HepG2 (cell line): ENCODE results near the gene GEMIN2. TPM values are rescaled to one million over a fixed set of nuclear protein-coding genes. Genes with fewer than 3 reads are reported as not detected.

Experiments used
- FOXA3 ChIP-seq: IDR thresholded peaks from 2 replicates; pipeline ENCODE4 v1.6.1; 2016; ENCODE audit warnings: missing genetic modification reagents, missing compliant biosample characterization
- HOXA9 ChIP-seq: sonication (generic); formaldehyde crosslinking; IDR thresholded peaks from 2 replicates; pipeline ENCODE4 v1.8.1; 2022; ENCODE audit warnings: missing genetic modification reagents, mild to moderate bottlenecking, moderate library complexity, borderline replicate concordance
- NR3C1 ChIP-seq: sonication (generic); formaldehyde crosslinking; IDR thresholded peaks from 2 replicates; pipeline ENCODE4 v1.4.0; 2020; ENCODE audit warnings: missing genetic modification reagents
- RBM22 ChIP-seq: fragments of 200-400 bp; formaldehyde crosslinking; optimal IDR thresholded peaks from 2 replicates; pipeline ENCODE3; 2017; ENCODE audit warnings: mild to moderate bottlenecking, low read length, moderate library complexity
- ZNF136 ChIP-seq: sonication (generic); formaldehyde crosslinking; IDR thresholded peaks from 2 replicates; pipeline ENCODE4 v1.8.1; 2022; ENCODE audit warnings: low read depth, mild to moderate bottlenecking, moderate library complexity, missing genetic modification reagents
- ZNF766 ChIP-seq: sonication (generic); formaldehyde crosslinking; IDR thresholded peaks from 2 replicates; pipeline ENCODE4 v1.5.0; 2020; ENCODE audit warnings: missing genetic modification reagents, borderline replicate concordance
- polyA plus RNA-seq, 8 experiments: library from polyadenylated mRNA; depleted of rRNA in 3 of 8; stranded (reverse) in 7 of 8; unstranded in 1 of 8; fragments of >200 nt; fragmentation: Illumina TruSeq in 4 of 8; extraction: Trizol in 4 of 8; gene quantifications; 2 replicates each; pipeline versions ENCODE4 v1.2.1 to v1.2.3, GENCODE V29; 2011 to 2016; ENCODE audit warnings: low read depth in 4 of 8, missing spikeins in 1 of 8, mixed read lengths in 1 of 8; ENCODE audit not compliant: insufficient read depth in 1 of 8
- total RNA-seq, 5 experiments: library from RNA; depleted of rRNA; stranded (reverse); fragments of >200 nt; fragmentation: Illumina TruSeq; extraction: Trizol; gene quantifications; 2 replicates each; pipeline ENCODE4 v1.2.3, GENCODE V29; 2016; ENCODE audit warnings: low read depth in 1 of 5
- TF ChIP-seq, protein P1 (sequence below): sonication (generic); formaldehyde crosslinking; IDR thresholded peaks from 2 replicates; pipeline ENCODE4 v1.5.0; 2020; ENCODE audit warnings: mild to moderate bottlenecking, missing genetic modification reagents, borderline replicate concordance
- TF ChIP-seq, protein P2 (sequence below): sonication (generic); formaldehyde crosslinking; IDR thresholded peaks from 2 replicates; pipeline ENCODE4 v1.5.0; 2020; ENCODE audit warnings: mild to moderate bottlenecking, missing genetic modification reagents
- TF ChIP-seq, protein P3 (sequence below): sonication (generic); formaldehyde crosslinking; IDR thresholded peaks from 2 replicates; pipeline ENCODE4 v1.5.0; 2020; ENCODE audit warnings: mild to moderate bottlenecking, missing genetic modification reagents
- TF ChIP-seq, protein P4 (sequence below): sonication (generic); formaldehyde crosslinking; IDR thresholded peaks from 2 replicates; pipeline ENCODE4 v1.5.0; 2020; ENCODE audit warnings: mild to moderate bottlenecking, missing genetic modification reagents

Gene GEMIN2
- total and polyA plus RNA-seq, 2 of the 13 experiments (the other 11 are each of a cell fraction or from before 2014, with no cell fraction given): 54.8 to 110 TPM

DNA sequence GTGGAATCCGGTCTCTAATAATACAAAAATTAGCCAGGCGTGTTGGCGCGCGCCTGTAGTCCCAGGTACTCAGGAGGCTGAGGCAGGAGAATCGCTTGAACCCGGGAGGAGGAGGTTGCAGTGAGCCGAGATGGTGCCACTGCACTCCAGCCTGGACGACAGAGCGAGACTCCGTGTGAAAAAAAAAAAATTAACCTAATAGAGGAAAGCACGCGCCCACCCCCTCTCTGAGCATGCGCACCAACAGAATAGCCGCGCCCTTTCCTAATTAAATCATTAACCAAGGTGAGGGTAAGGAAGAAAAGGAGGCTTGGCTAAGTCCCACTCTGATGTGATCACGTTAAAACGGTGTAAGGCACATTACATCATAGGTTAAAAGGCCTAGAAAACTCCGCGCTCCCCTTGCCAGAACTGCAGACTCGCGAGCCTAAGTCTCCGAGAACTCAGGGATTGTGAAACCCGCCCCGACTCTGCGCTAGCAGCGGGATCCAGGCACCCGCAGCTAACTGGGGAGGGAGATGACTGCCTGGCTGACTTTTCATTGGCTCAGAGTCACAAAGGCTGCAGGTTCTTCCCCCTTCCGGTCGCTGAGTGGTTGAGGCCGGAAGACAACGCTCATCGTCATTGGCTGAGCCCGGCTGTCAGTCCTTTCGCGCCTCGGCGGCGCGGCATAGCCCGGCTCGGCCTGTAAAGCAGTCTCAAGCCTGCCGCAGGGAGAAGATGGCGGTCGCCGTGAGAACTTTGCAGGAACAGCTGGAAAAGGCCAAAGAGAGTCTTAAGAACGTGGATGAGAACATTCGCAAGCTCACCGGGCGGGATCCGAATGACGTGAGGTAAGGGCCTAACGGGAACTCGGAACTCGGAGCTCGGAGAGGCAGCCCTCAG is 60.7 kb downstream of the GEMIN2 start, which contains the start of gene PNN (continued):
- TF ChIP-seq, protein P1, sequence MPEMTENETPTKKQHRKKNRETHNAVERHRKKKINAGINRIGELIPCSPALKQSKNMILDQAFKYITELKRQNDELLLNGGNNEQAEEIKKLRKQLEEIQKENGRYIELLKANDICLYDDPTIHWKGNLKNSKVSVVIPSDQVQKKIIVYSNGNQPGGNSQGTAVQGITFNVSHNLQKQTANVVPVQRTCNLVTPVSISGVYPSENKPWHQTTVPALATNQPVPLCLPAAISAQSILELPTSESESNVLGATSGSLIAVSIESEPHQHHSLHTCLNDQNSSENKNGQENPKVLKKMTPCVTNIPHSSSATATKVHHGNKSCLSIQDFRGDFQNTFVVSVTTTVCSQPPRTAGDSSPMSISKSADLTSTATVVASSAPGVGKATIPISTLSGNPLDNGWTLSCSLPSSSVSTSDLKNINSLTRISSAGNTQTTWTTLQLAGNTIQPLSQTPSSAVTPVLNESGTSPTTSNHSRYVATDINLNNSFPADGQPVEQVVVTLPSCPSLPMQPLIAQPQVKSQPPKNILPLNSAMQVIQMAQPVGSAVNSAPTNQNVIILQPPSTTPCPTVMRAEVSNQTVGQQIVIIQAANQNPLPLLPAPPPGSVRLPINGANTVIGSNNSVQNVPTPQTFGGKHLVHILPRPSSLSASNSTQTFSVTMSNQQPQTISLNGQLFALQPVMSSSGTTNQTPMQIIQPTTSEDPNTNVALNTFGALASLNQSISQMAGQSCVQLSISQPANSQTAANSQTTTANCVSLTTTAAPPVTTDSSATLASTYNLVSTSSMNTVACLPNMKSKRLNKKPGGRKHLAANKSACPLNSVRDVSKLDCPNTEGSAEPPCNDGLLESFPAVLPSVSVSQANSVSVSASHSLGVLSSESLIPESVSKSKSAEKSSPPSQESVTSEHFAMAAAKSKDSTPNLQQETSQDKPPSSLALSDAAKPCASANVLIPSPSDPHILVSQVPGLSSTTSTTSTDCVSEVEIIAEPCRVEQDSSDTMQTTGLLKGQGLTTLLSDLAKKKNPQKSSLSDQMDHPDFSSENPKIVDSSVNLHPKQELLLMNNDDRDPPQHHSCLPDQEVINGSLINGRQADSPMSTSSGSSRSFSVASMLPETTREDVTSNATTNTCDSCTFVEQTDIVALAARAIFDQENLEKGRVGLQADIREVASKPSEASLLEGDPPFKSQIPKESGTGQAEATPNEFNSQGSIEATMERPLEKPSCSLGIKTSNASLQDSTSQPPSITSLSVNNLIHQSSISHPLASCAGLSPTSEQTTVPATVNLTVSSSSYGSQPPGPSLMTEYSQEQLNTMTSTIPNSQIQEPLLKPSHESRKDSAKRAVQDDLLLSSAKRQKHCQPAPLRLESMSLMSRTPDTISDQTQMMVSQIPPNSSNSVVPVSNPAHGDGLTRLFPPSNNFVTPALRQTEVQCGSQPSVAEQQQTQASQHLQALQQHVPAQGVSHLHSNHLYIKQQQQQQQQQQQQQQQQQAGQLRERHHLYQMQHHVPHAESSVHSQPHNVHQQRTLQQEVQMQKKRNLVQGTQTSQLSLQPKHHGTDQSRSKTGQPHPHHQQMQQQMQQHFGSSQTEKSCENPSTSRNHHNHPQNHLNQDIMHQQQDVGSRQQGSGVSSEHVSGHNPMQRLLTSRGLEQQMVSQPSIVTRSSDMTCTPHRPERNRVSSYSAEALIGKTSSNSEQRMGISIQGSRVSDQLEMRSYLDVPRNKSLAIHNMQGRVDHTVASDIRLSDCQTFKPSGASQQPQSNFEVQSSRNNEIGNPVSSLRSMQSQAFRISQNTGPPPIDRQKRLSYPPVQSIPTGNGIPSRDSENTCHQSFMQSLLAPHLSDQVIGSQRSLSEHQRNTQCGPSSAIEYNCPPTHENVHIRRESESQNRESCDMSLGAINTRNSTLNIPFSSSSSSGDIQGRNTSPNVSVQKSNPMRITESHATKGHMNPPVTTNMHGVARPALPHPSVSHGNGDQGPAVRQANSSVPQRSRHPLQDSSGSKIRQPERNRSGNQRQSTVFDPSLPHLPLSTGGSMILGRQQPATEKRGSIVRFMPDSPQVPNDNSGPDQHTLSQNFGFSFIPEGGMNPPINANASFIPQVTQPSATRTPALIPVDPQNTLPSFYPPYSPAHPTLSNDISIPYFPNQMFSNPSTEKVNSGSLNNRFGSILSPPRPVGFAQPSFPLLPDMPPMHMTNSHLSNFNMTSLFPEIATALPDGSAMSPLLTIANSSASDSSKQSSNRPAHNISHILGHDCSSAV (CRISPR knock-in tag): peak; percentile 91; the same call in 1 of the 2 replicates
- TF ChIP-seq HOXA9 (CRISPR knock-in tag) (no peak), RBM22 (peak; percentile 41), ZNF136 (CRISPR knock-in tag) (peak; percentile 92), NR3C1 (CRISPR knock-in tag) (0 out of 2 replicates have a peak, but pooled peaks have one; percentile 83), FOXA3 (CRISPR knock-in tag) (peak; percentile 71), ZNF766 (CRISPR knock-in tag) (peak; percentile 34; the same call in 1 of the 2 replicates)
- TF ChIP-seq, protein P2, sequence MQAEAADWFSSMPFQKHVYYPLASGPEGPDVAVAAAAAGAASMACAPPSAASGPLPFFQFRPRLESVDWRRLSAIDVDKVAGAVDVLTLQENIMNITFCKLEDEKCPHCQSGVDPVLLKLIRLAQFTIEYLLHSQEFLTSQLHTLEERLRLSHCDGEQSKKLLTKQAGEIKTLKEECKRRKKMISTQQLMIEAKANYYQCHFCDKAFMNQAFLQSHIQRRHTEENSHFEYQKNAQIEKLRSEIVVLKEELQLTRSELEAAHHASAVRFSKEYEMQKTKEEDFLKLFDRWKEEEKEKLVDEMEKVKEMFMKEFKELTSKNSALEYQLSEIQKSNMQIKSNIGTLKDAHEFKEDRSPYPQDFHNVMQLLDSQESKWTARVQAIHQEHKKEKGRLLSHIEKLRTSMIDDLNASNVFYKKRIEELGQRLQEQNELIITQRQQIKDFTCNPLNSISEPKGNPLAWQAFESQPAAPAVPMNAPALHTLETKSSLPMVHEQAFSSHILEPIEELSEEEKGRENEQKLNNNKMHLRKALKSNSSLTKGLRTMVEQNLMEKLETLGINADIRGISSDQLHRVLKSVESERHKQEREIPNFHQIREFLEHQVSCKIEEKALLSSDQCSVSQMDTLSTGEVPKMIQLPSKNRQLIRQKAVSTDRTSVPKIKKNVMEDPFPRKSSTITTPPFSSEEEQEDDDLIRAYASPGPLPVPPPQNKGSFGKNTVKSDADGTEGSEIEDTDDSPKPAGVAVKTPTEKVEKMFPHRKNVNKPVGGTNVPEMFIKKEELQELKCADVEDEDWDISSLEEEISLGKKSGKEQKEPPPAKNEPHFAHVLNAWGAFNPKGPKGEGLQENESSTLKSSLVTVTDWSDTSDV (CRISPR knock-in tag): peak; percentile 99; the same call in 1 of the 2 replicates
- TF ChIP-seq, protein P3, sequence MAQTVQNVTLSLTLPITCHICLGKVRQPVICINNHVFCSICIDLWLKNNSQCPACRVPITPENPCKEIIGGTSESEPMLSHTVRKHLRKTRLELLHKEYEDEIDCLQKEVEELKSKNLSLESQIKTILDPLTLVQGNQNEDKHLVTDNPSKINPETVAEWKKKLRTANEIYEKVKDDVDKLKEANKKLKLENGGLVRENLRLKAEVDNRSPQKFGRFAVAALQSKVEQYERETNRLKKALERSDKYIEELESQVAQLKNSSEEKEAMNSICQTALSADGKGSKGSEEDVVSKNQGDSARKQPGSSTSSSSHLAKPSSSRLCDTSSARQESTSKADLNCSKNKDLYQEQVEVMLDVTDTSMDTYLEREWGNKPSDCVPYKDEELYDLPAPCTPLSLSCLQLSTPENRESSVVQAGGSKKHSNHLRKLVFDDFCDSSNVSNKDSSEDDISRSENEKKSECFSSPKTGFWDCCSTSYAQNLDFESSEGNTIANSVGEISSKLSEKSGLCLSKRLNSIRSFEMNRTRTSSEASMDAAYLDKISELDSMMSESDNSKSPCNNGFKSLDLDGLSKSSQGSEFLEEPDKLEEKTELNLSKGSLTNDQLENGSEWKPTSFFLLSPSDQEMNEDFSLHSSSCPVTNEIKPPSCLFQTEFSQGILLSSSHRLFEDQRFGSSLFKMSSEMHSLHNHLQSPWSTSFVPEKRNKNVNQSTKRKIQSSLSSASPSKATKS: no peak; the same call in 1 of the 2 replicates
- TF ChIP-seq, protein P4, sequence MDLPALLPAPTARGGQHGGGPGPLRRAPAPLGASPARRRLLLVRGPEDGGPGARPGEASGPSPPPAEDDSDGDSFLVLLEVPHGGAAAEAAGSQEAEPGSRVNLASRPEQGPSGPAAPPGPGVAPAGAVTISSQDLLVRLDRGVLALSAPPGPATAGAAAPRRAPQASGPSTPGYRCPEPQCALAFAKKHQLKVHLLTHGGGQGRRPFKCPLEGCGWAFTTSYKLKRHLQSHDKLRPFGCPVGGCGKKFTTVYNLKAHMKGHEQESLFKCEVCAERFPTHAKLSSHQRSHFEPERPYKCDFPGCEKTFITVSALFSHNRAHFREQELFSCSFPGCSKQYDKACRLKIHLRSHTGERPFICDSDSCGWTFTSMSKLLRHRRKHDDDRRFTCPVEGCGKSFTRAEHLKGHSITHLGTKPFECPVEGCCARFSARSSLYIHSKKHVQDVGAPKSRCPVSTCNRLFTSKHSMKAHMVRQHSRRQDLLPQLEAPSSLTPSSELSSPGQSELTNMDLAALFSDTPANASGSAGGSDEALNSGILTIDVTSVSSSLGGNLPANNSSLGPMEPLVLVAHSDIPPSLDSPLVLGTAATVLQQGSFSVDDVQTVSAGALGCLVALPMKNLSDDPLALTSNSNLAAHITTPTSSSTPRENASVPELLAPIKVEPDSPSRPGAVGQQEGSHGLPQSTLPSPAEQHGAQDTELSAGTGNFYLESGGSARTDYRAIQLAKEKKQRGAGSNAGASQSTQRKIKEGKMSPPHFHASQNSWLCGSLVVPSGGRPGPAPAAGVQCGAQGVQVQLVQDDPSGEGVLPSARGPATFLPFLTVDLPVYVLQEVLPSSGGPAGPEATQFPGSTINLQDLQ (CRISPR knock-in tag): no peak
